Rectal smooth muscle tissue (tissue), 1 donor: ENCODE results near the gene HSF5.
"Not testable (repeated sequence)": the region's sequence is repeated elsewhere in the genome, so short reads cannot be mapped to it uniquely, and the experiment has no call there.

ENCODE experiments used
- H3K27ac ChIP-seq: one replicate; pipeline ENCODE4 v1.7.0; 2013; ENCODE audit warnings: low read depth, low read length, inconsistent platforms
- H3K27me3 ChIP-seq: one replicate; pipeline ENCODE4 v1.7.0; 2013; ENCODE audit warnings: low read length; ENCODE audit not compliant: control insufficient read depth, insufficient read depth
- H3K36me3 ChIP-seq: one replicate; pipeline ENCODE4 v1.7.0; 2013; ENCODE audit warnings: low read length; ENCODE audit not compliant: control insufficient read depth, insufficient read depth
- H3K4me1 ChIP-seq: one replicate; pipeline ENCODE4 v1.7.0; 2013; ENCODE audit warnings: low read length; ENCODE audit not compliant: control insufficient read depth, insufficient read depth
- H3K4me3 ChIP-seq: one replicate; pipeline ENCODE4 v1.7.0; 2013; ENCODE audit warnings: low read length
- H3K9ac ChIP-seq: one replicate; pipeline ENCODE4 v1.7.0; 2013; ENCODE audit warnings: low read length

Gene HSF5

DNA sequence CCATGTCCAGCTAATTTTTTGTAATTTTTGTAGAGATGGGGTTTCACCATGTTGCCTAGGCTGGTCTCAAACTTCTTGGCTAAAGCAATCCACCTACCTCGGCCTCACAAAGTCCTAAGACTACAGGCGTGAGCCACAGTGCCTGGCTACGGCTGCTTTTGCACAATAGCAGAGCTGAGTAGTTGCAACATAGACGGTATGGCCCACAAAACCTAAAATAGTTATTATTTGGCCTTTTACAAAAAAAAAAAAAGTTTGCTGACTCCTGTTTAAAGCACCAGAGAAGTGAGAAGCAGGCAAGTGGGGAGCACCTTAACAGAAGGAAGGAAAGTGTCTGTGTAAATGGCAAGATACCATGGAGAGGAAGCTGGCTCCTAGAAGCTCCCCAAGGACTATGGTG lies 5.3 kb upstream of the HSF5 start:
- H3K27ac ChIP-seq = no peak overlapping the region
- no peak overlapping the region for H3K9ac ChIP-seq
- H3K4me1 ChIP-seq = no peaks in the 10 kb centered on the region
- no peaks in the 10 kb centered on the region for H3K27me3 ChIP-seq
- no peak overlapping the region for H3K4me3 ChIP-seq
- H3K36me3 ChIP-seq = peaks cover 43% of the 10 kb centered on the region

DNA sequence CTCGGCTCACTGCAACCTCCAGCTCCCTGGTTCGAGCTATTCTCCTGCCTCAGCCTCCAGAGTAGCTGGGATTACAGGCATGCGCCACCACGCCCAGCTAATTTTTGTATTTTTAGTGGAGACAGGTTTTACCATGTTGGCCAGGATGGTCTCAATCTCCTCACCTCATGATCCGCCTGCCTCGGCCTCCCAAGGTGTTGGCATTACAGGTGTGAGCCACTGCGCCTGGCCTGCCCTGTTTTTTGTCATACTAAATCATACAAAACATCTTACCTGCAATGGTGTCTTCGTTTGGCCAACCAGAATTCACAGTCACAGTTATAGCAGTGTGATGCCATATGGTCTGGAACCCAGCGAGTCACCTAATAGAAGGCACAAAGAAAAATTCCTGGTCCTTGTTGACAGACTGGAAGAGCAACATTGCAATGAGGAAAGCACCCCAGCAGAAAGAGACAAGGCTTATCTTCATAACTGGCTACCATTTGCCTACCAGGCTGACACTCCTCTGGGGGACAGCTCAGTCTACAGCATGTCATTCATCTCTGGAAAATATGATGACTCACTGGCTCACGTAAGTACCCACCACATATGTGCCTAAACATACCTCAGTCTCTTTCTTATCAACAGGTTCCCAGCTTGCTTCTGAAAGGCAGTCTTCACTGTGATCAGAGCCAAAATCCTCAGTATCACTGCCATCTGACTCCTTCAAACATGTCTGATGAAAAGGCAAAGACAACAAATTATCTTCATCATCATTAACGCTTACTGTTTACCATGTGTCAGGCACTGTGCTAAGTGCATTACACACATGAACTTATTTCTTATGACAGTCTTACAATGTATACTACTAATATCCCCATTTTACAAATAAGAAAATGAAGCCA lies 4.3 kb upstream of the HSF5 start:
- Histone ChIP-seq H3K4me3 (no peak overlapping the region), H3K9ac (no peak overlapping the region), H3K36me3 (peaks cover 40% of the 10 kb centered on the region), H3K4me1 (no peaks in the 10 kb centered on the region), H3K27ac (no peak overlapping the region), H3K27me3 (no peaks in the 10 kb centered on the region)

DNA sequence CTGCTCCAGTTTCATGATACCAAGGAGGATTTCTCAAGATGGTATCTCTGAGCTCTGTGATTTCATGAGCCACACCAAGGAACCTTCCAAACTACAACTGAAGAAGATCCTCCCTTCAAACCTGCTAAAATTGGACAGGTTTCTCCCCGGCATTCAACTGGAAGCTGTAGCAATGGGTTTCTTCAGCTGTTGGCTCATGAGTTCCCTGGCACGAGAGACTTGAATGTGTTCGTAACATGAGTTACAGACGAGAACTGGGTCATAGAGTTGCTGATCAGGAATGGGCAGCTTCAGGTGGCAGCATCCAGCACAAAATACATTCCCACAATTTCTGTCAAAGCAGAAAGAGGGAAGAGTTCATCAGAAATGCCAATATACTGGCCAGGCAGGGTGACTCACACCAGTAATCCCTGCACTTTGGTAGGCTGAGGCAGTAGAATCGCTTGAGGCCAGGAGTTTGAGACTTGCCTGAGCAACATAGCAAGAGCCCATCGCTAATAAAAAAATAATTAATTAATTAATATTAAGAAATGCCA lies 3.4 kb upstream of the HSF5 start:
- Histone ChIP-seq H3K4me1 (no peaks in the 10 kb centered on the region), H3K9ac (no peak overlapping the region), H3K27me3 (no peaks in the 10 kb centered on the region), H3K27ac (no peak overlapping the region), H3K4me3 (no peak overlapping the region), H3K36me3 (peaks cover 39% of the 10 kb centered on the region)

DNA sequence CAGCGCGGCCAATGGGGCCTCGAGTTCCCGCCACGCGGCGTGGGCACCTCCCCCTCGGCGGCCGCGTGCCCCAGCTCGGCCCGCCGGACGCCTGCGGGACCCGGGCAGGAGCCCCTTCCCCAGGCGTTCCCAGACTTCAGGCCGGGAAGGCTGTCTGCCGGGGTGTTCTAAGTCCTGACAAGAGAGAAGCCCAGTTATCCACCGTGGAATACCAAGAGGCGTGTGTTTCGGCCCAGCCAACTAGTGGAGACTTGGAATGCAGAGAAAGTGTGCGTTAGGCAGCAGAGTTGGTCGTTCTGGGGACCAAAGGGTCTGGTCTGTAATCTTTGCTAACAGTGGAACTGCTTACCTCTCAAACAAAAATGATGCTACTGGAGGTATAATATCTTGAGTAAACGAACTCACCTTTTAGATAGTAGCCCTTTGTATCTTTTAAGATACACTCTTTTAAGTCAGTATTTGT lies 251 bp upstream of the HSF5 start:
- H3K36me3 ChIP-seq = peaks cover 19% of the 10 kb centered on the region
- no peak overlapping the region for H3K27ac ChIP-seq
- H3K4me1 ChIP-seq = no peaks in the 10 kb centered on the region
- no peak overlapping the region for H3K4me3 ChIP-seq
- H3K9ac ChIP-seq = no peak overlapping the region
- H3K27me3 ChIP-seq = no peaks in the 10 kb centered on the region

DNA sequence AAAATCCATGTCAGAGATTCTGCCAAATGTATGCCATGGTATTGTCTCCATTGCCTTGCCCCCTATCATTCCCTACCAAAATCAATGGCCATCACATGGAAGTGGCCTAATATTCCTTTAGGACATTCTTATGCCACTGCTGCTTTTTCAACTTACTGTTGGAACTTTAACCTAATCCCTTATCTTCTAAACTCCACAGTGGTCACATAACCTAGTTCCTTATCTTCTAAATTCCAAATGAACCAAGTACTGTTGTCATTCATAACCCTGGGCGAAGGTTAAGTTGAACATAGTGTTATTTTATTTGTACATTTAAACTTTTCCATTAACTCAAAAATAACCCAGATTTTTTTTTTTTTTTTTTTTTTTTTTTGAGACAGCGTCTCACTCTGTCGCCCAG lies 3.6 kb downstream of the HSF5 start:
- Histone ChIP-seq H3K27ac (no peak overlapping the region), H3K9ac (no peak overlapping the region), H3K4me3 (no peak overlapping the region), H3K27me3 (no peaks in the 10 kb centered on the region), H3K36me3 (peaks cover 1% of the 10 kb centered on the region), H3K4me1 (no peaks in the 10 kb centered on the region)

GRCh38 chr17:58481798-58482197 lies 6.4 kb downstream of the HSF5 start:
- not testable (repeated sequence) for H3K36me3 ChIP-seq, H3K27ac ChIP-seq, H3K4me1 ChIP-seq, H3K9ac ChIP-seq, H3K27me3 ChIP-seq, H3K4me3 ChIP-seq

GRCh38 chr17:58480090-58480489 lies 8.1 kb downstream of the HSF5 start:
- no peak overlapping the region for H3K9ac ChIP-seq
- no peak overlapping the region for H3K4me3 ChIP-seq
- no peaks in the 10 kb centered on the region for H3K27me3 ChIP-seq
- no peaks in the 10 kb centered on the region for H3K4me1 ChIP-seq
- no peaks in the 10 kb centered on the region for H3K36me3 ChIP-seq
- no peak overlapping the region for H3K27ac ChIP-seq

GRCh38 chr17:58476812-58477211 lies 11.4 kb downstream of the HSF5 start:
- no peaks in the 10 kb centered on the region for H3K36me3 ChIP-seq
- no peak overlapping the region for H3K4me3 ChIP-seq
- no peaks in the 10 kb centered on the region for H3K27me3 ChIP-seq
- no peak overlapping the region for H3K27ac ChIP-seq
- no peak overlapping the region for H3K9ac ChIP-seq
- no peaks in the 10 kb centered on the region for H3K4me1 ChIP-seq

GRCh38 chr17:58475985-58476384 lies 12.2 kb downstream of the HSF5 start:
- Histone ChIP-seq H3K4me3 (no peak overlapping the region), H3K9ac (no peak overlapping the region), H3K27ac (no peak overlapping the region), H3K4me1 (no peaks in the 10 kb centered on the region), H3K27me3 (no peaks in the 10 kb centered on the region), H3K36me3 (no peaks in the 10 kb centered on the region)

DNA sequence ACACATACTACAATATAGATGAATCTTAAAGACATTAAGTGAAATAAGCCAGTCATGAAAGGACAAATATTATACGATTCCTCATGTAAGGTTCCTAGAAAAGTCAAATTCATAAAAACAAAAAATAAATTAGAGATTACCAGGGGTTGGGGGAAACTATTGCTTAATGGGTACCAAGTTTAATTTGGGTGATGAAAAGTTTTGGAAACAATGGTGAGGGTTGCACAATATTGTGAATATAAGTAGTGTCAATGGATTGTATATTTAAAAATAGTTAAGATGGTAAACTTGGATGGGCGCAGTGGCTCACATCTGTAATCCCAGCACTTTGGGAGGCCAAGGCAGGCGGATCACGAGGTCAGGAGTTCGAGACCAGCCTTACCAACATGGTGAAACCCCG lies 17.9 kb downstream of the HSF5 start:
- no peaks in the 10 kb centered on the region for H3K27me3 ChIP-seq
- H3K36me3 ChIP-seq = no peaks in the 10 kb centered on the region
- no peak overlapping the region for H3K9ac ChIP-seq

GRCh38 chr17:58468944-58469343 lies 19.3 kb downstream of the HSF5 start:
- Histone ChIP-seq H3K27me3 (no peaks in the 10 kb centered on the region), H3K4me1 (no peaks in the 10 kb centered on the region), H3K4me3 (no peak overlapping the region), H3K36me3 (no peaks in the 10 kb centered on the region), H3K27ac (no peak overlapping the region), H3K9ac (no peak overlapping the region)

More for the DNA sequence above, 17.9 kb downstream of the HSF5 start:
- Histone ChIP-seq H3K4me1 (no peaks in the 10 kb centered on the region), H3K4me3 (no peak overlapping the region), H3K27ac (no peak overlapping the region)

GRCh38 chr17:58455491-58455890 lies 32.7 kb downstream of the HSF5 start:
- no peaks in the 10 kb centered on the region for H3K36me3 ChIP-seq
- H3K27ac ChIP-seq = no peak overlapping the region
- no peak overlapping the region for H3K9ac ChIP-seq
- no peak overlapping the region for H3K4me3 ChIP-seq
- H3K27me3 ChIP-seq = no peaks in the 10 kb centered on the region
- no peaks in the 10 kb centered on the region for H3K4me1 ChIP-seq

- no peak overlapping the region for H3K27ac ChIP-seq
- H3K9ac ChIP-seq = no peak overlapping the region
- H3K27me3 ChIP-seq = no peaks in the 10 kb centered on the region
- no peak overlapping the region for H3K4me3 ChIP-seq
- no peaks in the 10 kb centered on the region for H3K4me1 ChIP-seq
- no peaks in the 10 kb centered on the region for H3K36me3 ChIP-seq
Measured at GRCh38 chr17:58452738-58453137, 35.5 kb downstream of the HSF5 start.
